GM18499 (cell line): ENCODE results near the gene IFNL1.
"Not testable (repeated sequence)": the region's sequence is repeated elsewhere in the genome, so short reads cannot be mapped to it uniquely, and the experiment has no call there.

Experiments used
- ATAC-seq: cut with Tn5 transposase; IDR thresholded peaks from one replicate; pipeline ENCODE4 v1.9.1; 2021; ENCODE audit warnings: moderate number of reproducible peaks; ENCODE audit not compliant: insufficient read depth, unreplicated experiment

Gene IFNL1

DNA sequence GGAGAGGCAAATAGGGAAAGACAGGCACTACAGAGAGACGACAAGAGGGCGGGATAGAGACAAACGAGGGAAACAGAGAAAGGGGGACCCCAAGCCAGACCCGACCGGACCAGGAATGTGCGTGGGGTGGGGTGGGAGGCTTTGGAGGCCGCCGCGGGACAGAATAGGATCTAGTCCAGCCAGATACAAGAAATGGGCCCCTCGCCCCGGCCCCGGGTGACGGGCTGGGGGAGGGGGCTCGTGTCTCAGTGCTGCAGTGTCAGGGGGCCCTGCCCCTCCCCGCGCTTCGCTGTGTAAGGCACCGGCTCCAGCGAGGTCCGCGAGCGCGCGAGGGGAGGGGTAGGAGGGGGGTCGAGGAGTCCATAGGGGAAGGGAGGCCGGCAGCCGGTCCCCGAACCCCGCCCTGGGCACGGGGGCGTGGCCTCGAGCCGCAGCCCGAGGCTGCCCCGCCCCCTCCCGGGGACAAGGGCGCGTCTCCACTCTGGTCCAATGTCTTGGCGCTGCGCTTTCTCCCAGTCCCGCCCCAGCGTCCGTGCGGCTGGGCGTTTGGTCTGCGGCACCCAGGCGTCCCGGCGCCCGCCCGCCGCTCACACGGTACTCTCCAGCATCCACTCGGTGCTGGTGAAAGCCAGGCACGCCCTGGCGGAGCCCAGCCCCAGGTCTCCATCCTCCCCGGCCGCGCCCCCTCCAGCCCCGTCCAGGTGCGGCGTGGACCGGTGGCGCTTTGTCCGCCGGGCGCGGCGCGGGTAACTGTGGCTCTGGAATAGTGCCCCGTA, 11.0 kb downstream of the IFNL1 start:
- no peak for ATAC-seq

DNA sequence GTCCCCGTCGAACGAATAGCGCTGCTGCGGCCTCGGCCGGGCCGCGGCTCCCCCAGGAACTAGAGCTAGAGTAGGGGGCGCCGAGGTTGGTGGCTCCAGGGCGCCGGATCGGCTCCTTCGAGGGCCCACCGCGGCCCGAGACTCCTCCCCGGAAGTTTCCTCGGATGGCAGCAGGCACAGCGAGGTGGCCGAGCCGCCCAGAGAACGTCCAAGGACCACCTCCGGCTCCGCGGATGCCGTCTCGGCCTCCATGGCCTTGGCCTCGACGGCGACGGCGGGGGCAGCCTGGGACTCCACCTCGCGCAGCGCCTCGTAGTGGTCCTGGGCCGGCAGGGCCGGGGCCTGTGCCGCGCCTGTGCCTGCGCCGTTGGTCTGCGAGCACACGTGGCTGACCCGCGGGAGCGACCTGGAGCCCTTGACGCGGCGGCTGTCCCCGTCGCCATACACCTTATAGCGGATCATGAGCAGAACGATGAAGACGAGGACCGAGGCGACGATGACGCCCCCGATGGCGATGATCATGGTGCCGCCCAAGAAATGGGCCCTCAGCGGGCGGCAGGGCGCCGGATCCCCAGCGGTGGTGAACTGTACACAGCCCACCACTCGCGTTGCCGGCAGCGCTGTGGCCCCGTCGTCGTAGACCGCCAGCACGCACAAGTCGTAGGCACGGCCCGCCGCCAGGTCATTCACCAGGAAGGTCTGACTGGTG, 11.8 kb downstream of the IFNL1 start:
- no peak for ATAC-seq

DNA sequence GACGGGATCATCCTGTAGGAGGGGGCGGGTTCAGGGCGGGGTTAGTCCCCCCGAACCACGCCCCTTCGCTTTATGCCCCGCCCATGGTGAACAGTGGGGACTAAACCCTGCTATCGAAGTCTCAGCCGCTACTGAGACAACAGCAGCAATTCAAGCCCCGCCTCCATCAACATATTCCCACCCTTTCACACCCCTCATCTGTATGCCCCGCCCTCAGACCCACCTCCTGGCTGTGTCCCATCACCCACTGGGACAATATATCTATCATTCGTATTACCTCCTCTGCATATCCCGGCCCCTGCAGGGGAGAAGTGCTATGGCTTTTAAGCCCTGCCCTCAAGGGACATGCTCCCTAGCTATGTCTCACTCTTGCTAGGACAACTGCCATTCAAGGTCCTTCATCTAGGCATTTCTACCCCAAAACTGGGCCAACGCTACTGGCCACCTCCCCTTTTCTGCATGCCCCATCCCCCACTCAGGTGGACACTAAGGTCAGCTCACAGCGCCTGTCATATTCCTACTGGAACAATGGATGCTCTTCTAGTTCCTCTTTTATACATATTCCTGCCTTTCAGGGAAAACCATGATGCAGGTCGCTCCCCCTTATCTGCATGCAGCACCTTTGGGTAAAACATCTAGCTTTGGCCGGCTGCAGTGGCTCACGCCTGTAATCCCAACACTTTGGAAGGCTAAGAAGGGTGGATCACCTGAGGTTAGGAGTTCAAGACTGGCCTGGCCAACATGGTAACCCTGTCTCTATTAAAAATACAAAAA, 12.5 kb downstream of the IFNL1 start:
- ATAC-seq: no peak

DNA sequence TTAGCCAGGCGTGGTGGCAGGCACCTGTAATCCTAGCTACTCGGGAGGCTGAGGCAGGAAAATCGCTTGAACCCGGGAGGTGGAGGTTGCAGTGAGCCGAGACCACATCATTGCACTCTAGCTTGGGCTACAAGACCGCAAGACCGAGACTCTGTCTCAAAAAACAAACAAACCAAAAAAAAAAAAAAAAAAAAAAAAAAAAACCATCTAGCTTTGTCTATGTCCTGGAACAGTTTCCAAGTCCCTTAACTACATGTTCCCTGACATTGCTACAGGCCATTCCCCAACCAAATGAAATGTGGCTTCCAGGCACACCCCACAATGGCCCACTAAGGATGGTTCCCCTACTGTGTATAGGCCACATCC, 13.1 kb downstream of the IFNL1 start:
- not testable (repeated sequence) for ATAC-seq

DNA sequence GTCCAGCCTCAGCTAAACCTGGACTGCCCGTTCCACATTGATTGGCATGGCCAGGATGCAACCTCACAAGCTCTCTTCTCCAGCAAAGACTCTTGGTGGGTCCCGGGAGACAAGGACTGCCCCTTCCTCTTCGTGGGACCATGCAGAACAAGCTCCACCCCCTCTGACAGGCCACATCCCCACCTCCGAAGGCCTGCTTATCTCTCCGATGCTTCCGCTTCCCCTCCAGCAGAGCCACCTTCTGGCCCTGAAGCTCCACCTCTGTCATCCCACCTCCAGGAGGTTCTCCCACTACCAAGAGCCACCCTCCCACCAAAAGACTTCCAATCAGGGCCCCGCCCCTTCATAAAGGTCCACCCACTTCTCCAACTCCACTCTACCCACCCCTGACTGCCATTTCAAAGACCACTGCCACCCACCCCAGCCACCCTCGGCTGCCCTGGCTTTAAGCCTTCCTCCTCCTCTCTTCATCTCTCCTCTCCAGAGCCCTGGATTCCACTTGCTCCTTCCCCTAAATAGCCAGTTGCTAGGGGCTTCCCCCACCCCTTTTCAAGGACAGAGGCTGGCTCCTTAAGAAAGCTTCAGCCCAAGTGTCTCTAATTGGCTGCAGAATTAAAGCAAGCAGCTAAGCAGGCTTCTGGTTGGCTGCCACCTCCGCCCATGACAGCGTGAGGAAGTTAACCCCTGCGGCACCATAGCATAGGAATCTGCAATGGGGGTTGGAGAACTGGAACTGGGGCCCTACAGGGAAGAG, 14.5 kb downstream of the IFNL1 start:
- no peak for ATAC-seq

DNA sequence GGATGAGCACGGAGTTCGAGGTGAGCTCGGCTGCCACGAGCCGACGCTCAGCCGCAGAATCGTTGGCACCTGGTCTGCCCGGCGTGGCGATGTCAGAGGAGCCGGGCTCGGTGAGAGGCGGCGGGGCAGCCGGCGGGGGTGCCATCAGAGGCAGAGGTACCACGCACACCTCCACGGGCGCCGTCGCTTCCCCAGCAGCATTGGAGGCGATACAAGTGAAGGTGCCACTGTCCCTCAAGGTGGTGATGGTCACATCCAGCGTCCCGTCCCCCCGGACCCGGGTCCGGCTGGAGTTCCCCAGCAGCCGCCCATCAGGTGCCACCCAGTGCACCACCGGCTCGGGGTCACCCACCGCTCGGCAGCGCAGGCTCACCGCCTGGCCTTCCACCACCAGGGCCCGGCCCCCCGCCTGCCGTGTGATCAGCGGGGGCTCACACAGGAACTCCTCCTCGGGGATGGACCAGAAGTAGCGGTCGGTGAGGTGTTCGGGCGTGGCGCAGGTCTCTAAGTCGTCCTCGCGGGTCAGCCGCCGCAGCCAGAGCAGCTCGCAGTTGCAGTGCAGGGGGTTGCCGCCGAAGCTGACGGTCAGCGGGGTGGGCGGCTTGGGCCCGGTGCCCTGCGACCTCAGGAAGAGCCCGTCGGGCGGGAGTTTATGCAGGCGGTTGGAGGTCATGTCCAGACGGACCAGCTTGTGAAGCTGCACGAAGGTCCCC, 18.0 kb downstream of the IFNL1 start:
- ATAC-seq: no peak

DNA sequence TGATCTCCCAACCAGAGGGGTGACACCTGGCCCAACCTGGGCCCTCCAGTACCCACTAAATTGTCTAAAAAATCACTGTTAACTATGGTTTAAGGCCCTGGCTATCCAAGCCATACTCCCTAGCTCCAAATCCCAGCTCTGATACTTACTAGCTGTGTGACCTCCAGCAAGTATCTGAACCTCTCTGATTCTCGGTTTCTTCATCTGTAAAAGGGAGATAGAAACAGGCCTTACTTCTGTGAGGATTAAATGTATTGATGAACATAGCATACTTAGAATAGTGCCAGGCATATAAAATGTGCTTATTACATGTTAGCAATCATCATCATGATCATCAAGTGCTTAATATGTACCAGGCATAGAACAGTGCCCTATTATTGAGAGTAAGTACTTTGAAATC, 19.7 kb downstream of the IFNL1 start:
- no peak for ATAC-seq

DNA sequence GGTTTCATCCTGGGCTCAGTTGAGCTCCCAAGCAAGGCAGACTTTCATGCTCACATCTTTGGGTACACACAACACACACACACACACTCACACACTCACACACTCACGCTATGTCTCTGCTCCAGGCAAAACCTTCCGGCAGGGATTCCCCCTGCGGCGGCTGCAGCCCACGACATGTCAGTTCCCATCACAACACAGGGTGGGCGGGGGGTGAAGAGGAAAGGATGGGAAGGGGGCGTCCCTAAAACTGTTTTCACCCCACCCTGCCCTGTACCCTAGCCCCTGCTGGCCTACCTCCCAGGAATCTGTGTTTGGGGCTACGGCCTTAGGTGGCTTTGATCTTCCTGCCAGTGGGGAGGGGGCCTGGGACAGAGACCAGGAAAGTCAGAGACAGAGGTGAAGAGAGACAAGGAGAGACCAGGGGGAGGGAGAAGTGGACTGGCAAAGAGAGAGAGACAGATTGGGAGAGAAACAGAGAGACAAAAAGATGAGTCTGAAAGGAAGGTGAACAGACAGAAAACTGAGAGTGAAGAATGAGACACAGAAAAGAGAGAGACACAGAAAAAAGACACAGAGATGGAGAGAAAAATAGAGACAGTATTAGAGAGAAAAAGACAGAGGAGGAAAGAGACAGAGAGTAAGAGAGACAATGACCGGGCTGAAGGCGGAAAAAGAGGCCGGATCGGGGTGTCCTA, 20.6 kb downstream of the IFNL1 start:
- no peak for ATAC-seq

DNA sequence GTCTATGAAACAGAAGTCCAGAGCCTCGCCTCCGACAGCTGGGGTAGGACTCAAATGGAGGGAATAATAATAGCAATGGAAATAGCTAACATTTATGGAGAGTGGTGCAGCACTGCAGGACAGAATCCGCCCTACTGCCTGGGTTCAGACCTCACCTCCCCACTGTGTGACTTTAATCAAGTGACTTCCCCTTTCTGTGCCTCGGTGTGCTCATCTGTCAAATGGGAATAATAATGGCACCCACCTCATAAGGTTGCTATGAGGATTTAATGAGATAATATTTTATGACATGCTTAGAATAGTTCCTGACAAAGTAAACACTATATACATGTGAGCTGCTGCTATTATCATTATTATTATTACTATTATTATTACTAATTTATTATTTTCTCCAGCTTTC, 21.3 kb downstream of the IFNL1 start:
- no peak for ATAC-seq

DNA sequence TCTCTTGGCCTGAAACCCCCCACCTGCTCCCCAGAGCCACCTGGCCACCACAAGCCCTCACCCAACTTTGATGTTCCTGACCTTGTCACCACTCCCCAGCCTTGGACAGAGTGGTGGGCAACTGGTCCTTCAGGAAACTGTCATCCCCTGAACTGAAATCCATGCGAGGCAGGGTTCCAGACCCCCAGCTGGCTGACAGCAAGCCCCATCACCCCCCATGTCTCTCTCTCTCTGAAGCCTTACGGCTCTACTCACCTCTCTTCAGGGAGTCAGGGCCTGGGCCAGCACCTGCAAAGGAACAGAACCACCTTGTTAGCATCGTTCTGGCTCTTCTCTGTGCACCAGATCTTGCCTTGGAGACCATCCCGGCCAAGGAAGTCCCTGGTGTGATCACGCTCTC, 21.9 kb downstream of the IFNL1 start:
- no peak for ATAC-seq

DNA sequence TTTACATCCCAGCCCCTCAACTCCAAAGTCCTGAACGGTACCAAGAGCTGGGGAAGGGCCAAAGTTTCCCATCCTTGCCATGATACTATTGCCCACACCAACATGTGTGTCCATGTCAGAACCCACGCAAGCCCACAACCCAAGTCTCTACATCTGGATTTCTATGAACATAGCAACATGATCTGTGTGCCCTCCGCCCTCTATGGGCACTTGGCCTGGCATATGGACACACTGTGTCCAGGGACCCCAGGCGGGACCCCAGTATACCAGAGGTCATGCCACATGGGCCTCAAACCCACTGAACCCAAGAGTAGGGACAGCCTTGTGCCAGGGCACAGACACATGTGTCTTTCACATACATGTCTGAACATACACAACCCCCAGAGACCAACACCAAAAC, 22.5 kb downstream of the IFNL1 start:
- no peak for ATAC-seq

DNA sequence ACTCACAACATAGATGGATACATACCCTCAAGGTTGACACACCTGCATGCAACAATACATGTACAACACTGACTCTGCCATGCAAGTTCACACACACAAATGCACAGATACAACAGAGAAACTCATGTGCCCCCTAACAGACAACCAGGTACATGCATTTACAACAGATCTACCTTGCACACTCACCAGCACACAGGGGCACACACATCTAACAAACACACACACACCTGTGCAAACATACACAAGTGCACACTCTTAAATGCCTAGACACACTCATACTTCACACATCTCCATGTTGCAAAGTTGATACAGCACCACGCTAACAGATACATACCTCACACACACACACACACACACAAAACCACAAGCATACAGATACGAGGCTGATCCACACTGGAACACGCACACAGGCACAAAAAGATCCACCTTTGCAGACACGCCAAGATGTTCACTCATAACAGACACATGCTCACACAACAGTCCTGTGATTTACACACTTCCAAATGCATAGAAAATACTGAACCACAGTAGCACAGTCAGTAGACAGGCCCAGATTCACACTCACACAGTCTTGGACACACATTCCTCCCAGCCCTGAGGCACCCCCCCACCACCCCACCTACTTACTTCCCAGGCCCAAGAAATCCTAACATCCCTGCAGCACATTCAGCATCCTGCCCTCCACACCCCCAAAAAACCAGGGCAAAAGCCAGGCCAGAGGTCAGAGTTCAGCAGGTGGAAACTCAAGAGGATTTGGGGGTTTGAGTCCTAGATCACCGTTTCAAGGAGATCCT, 23.1 kb downstream of the IFNL1 start:
- no peak for ATAC-seq

DNA sequence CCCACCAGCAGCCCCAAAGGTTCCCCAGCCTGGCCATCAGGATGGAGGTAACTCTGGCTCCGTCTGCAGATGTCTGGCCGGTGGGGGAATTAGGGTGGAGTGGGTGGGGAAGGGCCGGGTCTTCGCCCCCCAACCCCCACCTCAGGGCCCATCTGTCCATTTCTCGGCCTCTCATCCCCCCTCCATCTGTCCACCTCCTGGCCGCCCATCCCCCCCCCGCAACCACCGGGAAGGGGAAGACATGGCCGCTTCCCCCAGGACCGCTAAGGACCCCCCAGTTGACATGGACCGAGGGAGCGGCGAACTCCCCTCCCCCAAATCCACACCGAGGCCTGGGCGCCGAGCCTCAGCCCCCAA, 23.7 kb downstream of the IFNL1 start:
- ATAC-seq: no peak

DNA sequence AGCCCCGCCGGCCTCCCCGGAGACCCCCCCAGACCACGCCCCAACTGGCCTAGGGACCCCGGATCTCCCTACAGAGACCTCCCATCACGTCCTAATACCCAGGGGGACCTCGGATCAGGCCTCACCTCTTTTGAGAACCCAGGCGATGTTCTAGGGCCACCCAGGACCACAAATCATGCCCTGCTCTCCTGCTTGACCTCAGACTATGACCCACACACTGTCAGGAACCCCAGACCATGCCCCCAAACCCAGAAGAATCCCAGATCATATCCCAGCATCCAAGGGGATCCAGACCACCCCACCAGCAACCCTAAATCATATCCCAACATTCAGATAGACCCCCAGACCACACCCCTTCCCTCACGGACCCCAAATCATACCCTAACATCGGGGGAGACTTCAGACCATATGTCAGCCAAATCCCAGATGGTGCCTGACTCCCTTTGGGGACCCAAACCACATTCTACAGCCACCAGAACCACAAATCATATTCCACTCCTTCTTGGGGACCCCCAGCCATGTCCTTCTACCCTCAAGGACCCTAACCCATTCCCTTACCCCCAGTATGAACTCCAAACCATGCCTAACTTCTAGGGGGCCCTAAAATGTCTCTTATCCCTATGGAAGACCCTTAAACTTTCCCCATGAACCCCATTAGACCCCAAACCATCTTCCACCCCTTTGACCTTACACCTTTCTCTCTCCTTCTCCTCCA, 25.1 kb downstream of the IFNL1 start:
- ATAC-seq: no peak

DNA sequence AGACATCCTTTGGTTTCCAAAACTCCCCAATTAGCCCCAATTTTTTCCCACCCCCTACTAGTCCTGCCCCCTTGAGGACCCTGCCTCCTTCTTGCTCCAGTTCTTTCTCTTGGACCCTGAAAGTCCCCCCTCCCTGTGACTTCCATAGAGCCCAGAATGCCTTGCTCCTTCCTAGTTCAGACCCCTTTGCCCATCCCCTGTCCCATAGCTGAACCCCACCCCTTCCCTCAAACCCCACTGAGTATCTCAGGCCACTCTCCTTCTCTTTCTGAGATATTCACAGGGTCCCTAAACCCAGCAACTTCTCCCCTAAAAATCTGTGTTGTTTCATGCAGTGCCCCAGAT, 25.6 kb downstream of the IFNL1 start:
- ATAC-seq: no peak

DNA sequence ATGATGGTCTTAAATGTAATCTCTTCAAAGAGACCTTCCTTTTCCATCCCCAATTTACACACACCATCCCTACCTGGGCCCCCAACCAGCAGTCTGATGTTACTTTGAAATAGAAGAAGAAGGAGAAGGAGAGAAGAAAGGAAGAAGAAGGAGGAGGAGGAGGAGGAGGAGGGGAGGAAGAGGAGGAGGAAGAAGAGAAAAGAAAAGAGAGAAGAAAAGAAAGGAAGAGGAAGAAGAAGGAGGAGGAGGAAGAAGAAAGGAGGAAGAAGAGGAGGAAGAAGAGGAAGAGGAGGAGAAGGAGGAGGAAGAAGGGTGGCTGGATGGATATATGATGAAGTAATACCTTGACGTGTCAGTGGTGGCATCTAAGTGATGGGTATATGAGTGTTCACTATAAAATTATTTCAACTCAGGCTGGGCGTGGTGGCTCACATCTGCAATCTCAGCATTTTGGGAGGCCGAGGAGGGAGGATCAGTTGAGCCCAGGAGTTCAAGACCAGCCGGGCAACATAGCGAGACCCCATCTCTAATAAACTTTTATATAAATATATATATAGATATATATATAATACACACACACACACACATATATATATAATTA, 28.1 kb downstream of the IFNL1 start:
- ATAC-seq: no peak

DNA sequence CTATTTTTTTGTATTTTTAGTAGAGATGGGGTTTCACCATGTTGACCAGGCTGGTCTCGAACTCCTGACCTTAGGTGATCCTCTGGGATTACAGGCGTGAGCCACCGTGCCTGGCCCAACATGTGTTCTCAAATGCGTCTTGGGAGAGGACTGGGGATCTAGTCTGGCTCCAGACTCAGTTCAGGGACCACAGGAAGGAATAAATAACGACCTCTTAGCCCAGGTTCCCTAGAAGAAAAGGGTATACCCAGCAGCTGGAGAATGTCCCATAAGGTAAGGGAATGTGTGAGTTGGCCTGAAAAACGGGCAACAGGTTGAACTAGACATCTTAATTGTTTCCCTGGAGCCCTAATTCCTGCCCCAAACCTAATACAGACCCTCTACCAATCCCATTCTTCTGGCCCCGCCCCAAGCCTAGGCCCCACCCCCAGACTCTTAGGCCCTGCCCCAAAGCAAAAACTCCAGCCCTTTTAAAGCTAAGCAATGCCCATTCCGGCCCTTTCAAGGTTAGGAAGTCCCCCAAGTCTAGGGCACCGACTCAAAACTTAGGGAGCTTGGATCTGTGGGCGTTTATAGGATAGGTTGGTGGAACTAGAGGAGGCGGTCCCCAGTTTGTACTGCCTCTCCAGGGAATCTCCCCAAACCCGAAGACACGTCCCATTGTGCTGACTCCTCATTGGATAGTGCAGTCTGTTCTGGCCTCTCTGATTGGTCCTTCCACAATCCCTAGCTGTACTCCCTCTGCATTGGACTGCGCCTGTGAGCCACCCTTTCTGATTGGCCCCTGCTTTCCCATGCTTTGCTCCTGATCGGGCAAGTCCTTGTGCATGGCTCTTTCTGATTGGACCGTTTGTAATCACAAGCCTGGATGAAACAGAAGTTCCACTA, 29.8 kb downstream of the IFNL1 start:
- ATAC-seq: no peak
